Epidermal melanocyte (primary cell): ENCODE data around the gene SLC39A13.

ENCODE experiments used
- DNase-seq: peaks from one replicate; pipeline ENCODE4 v3.0.0; 2011; ENCODE audit warnings: low spot score; ENCODE audit not compliant: insufficient read length

Gene SLC39A13

GRCh38 chr11:47451990-47452389 lies 43.6 kb downstream of the SLC39A13 start:
- no peak for DNase-seq

- DNase-seq: no peak
Observed at GRCh38 chr11:47453365-47453764, 45.0 kb downstream of the SLC39A13 start.

DNA sequence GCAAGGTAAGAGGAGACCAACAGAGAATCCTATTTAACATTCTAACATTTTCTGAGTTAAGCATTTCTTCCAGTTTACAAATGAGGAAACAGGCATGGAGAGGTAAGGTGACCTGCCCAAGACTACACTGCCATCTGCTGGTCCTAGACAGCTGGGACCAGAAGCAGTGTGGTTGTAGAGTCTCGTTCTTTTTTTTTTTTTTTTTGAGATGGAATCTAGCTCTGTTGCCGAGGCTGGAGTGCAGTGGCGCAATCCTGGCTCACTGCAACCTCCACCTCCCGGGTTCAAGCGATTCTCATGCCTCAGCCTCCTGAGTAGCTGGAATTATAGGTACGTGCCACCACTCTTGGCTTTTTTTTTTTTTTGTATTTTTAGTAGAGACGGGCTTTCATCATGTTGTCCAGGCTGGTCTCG lies 45.9 kb downstream of the SLC39A13 start:
- DNase-seq: peak; percentile 72

DNA sequence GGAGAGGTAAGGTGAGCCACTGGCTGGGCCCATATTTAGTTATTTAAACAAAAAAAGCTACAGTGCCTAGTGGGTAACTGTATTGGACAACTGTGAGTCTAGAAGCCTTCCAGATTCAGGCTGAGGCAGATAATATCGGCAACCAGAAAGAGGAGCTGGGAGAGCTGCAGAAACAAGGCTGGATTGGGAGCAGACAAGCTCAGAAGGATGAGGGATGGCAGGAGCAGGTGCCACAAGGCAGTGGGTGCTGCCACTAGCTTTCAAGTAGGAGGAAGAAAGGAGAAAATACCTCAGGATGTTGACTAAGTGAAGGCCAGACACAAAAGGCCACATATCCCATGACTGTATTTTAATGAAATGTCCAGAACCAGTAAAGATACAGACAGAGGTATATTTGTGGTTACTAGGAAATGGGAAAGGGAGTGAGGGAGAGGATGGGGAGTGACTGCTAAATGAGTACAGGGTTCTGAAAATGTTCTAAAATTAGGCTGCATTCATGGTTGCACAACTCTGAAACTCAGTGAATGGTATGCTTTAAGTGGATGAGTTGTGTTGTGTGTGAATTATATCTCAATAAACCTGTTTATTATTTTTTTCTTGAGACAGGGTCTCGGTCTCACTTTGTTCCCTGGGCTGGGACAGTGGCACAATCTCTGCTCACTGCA lies 52.3 kb downstream of the SLC39A13 start:
- DNase-seq: no peak

- no peak for DNase-seq
Observed at GRCh38 chr11:47461876-47462275, 53.5 kb downstream of the SLC39A13 start.

GRCh38 chr11:47464483-47464882 lies 56.1 kb downstream of the SLC39A13 start:
- no peak for DNase-seq
